Neural cell (in vitro differentiated cells): Measurements from ENCODE around the gene TTLL5.

Experiments used
- CTCF ChIP-seq: fragments of 450-650 bp; IDR thresholded peaks from 2 replicates; pipeline ENCODE4 v1.5.1; 2014; ENCODE audit warnings: antibody characterized with exemption, mild to moderate bottlenecking, moderate library complexity; ENCODE audit not compliant: poor library complexity, severe bottlenecking
- EP300 ChIP-seq: fragments of 450-650 bp; conservative IDR thresholded peaks from 2 replicates; pipeline ENCODE4 v1.6.1; 2014; ENCODE audit warnings: antibody characterized with exemption, mild to moderate bottlenecking, moderate library complexity; ENCODE audit not compliant: poor library complexity, severe bottlenecking
- EZH2 ChIP-seq: fragments of 200-600, 300-800 bp; shearing (Covaris generic), sonication (generic); IDR thresholded peaks from 2 replicates; pipeline ENCODE4 v1.6.1; 2014; ENCODE audit warnings: antibody characterized with exemption, low read length, borderline replicate concordance, mild to moderate bottlenecking; ENCODE audit not compliant: insufficient read depth, poor library complexity, severe bottlenecking
- MXI1 ChIP-seq: fragments of 450-650 bp; conservative IDR thresholded peaks from 2 replicates; pipeline ENCODE4 v1.6.1; 2014; ENCODE audit warnings: antibody characterized with exemption, mild to moderate bottlenecking; ENCODE audit not compliant: poor library complexity, severe bottlenecking
- RAD21 ChIP-seq: fragments of 450-650 bp; conservative IDR thresholded peaks from 2 replicates; pipeline ENCODE4 v1.6.1; 2014; ENCODE audit warnings: antibody characterized with exemption, mild to moderate bottlenecking, moderate library complexity
- REST ChIP-seq: IDR thresholded peaks from 2 replicates; pipeline ENCODE4 v1.6.1; 2012; ENCODE audit warnings: borderline replicate concordance

- TF ChIP-seq REST (no peak), CTCF (no peak), EP300 (no peak), EZH2 (no peak), RAD21 (no peak), MXI1 (no peak)
Measured at GRCh38 chr14:75996488-75996887, 335.4 kb downstream of the TTLL5 start.
